ENCODE data around the gene TMEM273.

DNA sequence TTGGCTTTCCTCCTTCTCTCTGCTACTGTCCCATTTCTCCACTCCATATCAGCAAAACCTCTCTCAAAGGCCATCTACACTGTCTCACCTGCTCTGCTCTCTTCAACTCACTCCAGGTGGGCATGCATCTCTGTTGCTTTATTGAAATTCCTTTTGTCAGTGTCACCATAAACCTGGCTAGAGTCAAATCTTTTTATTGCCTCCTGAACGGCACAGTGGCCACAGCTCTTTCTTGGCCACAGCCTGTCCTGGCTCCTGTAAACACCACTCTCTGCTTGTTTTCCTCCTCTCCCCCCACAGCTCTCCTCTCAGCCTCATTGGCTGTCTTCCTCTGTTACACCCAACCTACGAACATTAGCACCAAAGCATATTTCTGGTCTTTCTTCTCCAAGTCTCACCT is 31.1 kb upstream of the TMEM273 start:
- TF ChIP-seq PPARA (CRISPR knock-in tag; IDR thresholded peaks at IDR 0.05; ENCODE audit: borderline replicate concordance) (no peak), GLIS3 (CRISPR knock-in tag; IDR thresholded peaks at IDR 0.05) (no peak), ZFP30 (CRISPR knock-in tag; IDR thresholded peaks at IDR 0.05) (no peak), TOX (CRISPR knock-in tag; IDR thresholded peaks at IDR 0.05; ENCODE audit: borderline replicate concordance) (no peak), ZFP3 (CRISPR knock-in tag; IDR thresholded peaks at IDR 0.05) (no peak), ARNTL (CRISPR knock-in tag; IDR thresholded peaks at IDR 0.05; ENCODE audit: borderline replicate concordance, low read depth) (no peak), SNAI2 (CRISPR knock-in tag; IDR thresholded peaks at IDR 0.05) (no peak), CSDC2 (CRISPR knock-in tag; IDR thresholded peaks at IDR 0.05) (no peak)
- TF ChIP-seq, protein P1, sequence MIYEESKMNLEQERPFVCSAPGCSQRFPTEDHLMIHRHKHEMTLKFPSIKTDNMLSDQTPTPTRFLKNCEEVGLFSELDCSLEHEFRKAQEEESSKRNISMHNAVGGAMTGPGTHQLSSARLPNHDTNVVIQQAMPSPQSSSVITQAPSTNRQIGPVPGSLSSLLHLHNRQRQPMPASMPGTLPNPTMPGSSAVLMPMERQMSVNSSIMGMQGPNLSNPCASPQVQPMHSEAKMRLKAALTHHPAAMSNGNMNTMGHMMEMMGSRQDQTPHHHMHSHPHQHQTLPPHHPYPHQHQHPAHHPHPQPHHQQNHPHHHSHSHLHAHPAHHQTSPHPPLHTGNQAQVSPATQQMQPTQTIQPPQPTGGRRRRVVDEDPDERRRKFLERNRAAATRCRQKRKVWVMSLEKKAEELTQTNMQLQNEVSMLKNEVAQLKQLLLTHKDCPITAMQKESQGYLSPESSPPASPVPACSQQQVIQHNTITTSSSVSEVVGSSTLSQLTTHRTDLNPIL (CRISPR knock-in tag; IDR thresholded peaks at IDR 0.05; ENCODE audit: low read depth), result no peak
- TF ChIP-seq, protein P2, sequence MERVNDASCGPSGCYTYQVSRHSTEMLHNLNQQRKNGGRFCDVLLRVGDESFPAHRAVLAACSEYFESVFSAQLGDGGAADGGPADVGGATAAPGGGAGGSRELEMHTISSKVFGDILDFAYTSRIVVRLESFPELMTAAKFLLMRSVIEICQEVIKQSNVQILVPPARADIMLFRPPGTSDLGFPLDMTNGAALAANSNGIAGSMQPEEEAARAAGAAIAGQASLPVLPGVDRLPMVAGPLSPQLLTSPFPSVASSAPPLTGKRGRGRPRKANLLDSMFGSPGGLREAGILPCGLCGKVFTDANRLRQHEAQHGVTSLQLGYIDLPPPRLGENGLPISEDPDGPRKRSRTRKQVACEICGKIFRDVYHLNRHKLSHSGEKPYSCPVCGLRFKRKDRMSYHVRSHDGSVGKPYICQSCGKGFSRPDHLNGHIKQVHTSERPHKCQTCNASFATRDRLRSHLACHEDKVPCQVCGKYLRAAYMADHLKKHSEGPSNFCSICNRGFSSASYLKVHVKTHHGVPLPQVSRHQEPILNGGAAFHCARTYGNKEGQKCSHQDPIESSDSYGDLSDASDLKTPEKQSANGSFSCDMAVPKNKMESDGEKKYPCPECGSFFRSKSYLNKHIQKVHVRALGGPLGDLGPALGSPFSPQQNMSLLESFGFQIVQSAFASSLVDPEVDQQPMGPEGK (CRISPR knock-in tag; IDR thresholded peaks at IDR 0.05; ENCODE audit: borderline replicate concordance), result no peak
- TF ChIP-seq, protein P3, sequence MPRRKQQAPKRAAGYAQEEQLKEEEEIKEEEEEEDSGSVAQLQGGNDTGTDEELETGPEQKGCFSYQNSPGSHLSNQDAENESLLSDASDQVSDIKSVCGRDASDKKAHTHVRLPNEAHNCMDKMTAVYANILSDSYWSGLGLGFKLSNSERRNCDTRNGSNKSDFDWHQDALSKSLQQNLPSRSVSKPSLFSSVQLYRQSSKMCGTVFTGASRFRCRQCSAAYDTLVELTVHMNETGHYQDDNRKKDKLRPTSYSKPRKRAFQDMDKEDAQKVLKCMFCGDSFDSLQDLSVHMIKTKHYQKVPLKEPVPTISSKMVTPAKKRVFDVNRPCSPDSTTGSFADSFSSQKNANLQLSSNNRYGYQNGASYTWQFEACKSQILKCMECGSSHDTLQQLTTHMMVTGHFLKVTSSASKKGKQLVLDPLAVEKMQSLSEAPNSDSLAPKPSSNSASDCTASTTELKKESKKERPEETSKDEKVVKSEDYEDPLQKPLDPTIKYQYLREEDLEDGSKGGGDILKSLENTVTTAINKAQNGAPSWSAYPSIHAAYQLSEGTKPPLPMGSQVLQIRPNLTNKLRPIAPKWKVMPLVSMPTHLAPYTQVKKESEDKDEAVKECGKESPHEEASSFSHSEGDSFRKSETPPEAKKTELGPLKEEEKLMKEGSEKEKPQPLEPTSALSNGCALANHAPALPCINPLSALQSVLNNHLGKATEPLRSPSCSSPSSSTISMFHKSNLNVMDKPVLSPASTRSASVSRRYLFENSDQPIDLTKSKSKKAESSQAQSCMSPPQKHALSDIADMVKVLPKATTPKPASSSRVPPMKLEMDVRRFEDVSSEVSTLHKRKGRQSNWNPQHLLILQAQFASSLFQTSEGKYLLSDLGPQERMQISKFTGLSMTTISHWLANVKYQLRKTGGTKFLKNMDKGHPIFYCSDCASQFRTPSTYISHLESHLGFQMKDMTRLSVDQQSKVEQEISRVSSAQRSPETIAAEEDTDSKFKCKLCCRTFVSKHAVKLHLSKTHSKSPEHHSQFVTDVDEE (CRISPR knock-in tag; IDR thresholded peaks at IDR 0.05), result no peak

Measured in SK-N-SH treated with all-trans-retinoic acid at 6 μM for 48 hours (cell line).